SK-N-SH treated with all-trans-retinoic acid at 6 μM for 48 hours (cell line): ENCODE results near the gene KLHDC3.
A peak's percentile ranks its signal among the peaks of the same experiment; 100 is the strongest.

Experiments used
- ATAC-seq: fragments of 200-7000 bp; cut with Tn5 transposase; 3 replicates; pipeline ENCODE4 v1.9.1; 2020; ENCODE audit warnings: mild to moderate bottlenecking, moderate library complexity
- ARNTL ChIP-seq: fragments of 450-650 bp; formaldehyde crosslinking; IDR thresholded peaks from 2 replicates; pipeline ENCODE4 v1.5.0; 2020; ENCODE audit warnings: low read depth, mild to moderate bottlenecking, moderate library complexity, borderline replicate concordance
- BACH2 ChIP-seq: fragments of 250-450 bp; sonication (Bioruptor Pico); IDR thresholded peaks from 2 replicates; pipeline ENCODE4 v1.9.0; 2021; ENCODE audit warnings: mild to moderate bottlenecking, borderline replicate concordance
- CSDC2 ChIP-seq: fragments of 250-450 bp; sonication (Bioruptor Pico); IDR thresholded peaks from 2 replicates; pipeline ENCODE4 v1.5.0; 2020; ENCODE audit warnings: mild to moderate bottlenecking, moderate library complexity
- ESRRG ChIP-seq: fragments of 250-450 bp; sonication (Bioruptor Pico); IDR thresholded peaks from 2 replicates; pipeline ENCODE4 v1.6.1; 2021; ENCODE audit warnings: mild to moderate bottlenecking
- GLIS3 ChIP-seq: fragments of 250-450 bp; sonication (Bioruptor Pico); IDR thresholded peaks from 2 replicates; pipeline ENCODE4 v1.5.0; 2020; ENCODE audit warnings: mild to moderate bottlenecking, moderate library complexity
- ISL1 ChIP-seq: fragments of 250-450 bp; sonication (Bioruptor Pico); IDR thresholded peaks from 2 replicates; pipeline ENCODE4 v2.1.2; 2022; ENCODE audit warnings: mild to moderate bottlenecking, moderate library complexity
- OSR1 ChIP-seq: fragments of 250-450 bp; sonication (Bioruptor Pico); IDR thresholded peaks from 2 replicates; pipeline ENCODE4 v1.8.0; 2022; ENCODE audit warnings: moderate library complexity, mild to moderate bottlenecking, inconsistent platforms
- PPARA ChIP-seq: fragments of 250-450 bp; sonication (Bioruptor Pico); IDR thresholded peaks from 2 replicates; pipeline ENCODE4 v1.5.0; 2020; ENCODE audit warnings: mild to moderate bottlenecking, borderline replicate concordance
- RARB ChIP-seq: fragments of 250-450 bp; sonication (Bioruptor Pico); IDR thresholded peaks from 2 replicates; pipeline ENCODE4 v1.8.0; 2021; ENCODE audit warnings: mild to moderate bottlenecking, moderate library complexity
- SNAI2 ChIP-seq: fragments of 250-450 bp; sonication (Bioruptor Pico); IDR thresholded peaks from 2 replicates; pipeline ENCODE4 v1.5.0; 2020; ENCODE audit warnings: mild to moderate bottlenecking, moderate library complexity
- TCF4 ChIP-seq: fragments of 250-450 bp; sonication (Bioruptor Pico); IDR thresholded peaks from 2 replicates; pipeline ENCODE4 v1.8.0; 2021; ENCODE audit warnings: mild to moderate bottlenecking, moderate library complexity, borderline replicate concordance
- TOX ChIP-seq: fragments of 250-450 bp; sonication (Bioruptor Pico); IDR thresholded peaks from 2 replicates; pipeline ENCODE4 v1.8.0; 2021; ENCODE audit warnings: mild to moderate bottlenecking, moderate library complexity, borderline replicate concordance
- ZC3H10 ChIP-seq: fragments of 250-450 bp; sonication (Bioruptor Pico); IDR thresholded peaks from 2 replicates; pipeline ENCODE4 v1.5.1; 2021; ENCODE audit warnings: mild to moderate bottlenecking, moderate library complexity
- ZFP3 ChIP-seq: fragments of 250-450 bp; sonication (Bioruptor Pico); IDR thresholded peaks from 2 replicates; pipeline ENCODE4 v1.5.0; 2020; ENCODE audit warnings: mild to moderate bottlenecking, moderate library complexity
- ZFP30 ChIP-seq: fragments of 450-650 bp; formaldehyde crosslinking; IDR thresholded peaks from 2 replicates; pipeline ENCODE4 v1.5.0; 2022; ENCODE audit warnings: mild to moderate bottlenecking, moderate library complexity
- ZNF565 ChIP-seq: fragments of 450-650 bp; formaldehyde crosslinking; conservative IDR thresholded peaks from 2 replicates; pipeline ENCODE4 v1.5.0; 2020; ENCODE audit warnings: low read depth, mild to moderate bottlenecking, moderate library complexity
- ZNF70 ChIP-seq: fragments of 450-650 bp; formaldehyde crosslinking; IDR thresholded peaks from 2 replicates; pipeline ENCODE4 v1.5.0; 2020; ENCODE audit warnings: mild to moderate bottlenecking, moderate library complexity
- ZNF8 ChIP-seq: fragments of 450-650 bp; formaldehyde crosslinking; IDR thresholded peaks from 2 replicates; pipeline ENCODE4 v1.5.0; 2020; ENCODE audit warnings: mild to moderate bottlenecking, moderate library complexity
- TF ChIP-seq, protein P1 (sequence below): fragments of 250-450 bp; sonication (Bioruptor Pico); IDR thresholded peaks from 2 replicates; pipeline ENCODE4 v1.8.0; 2021; ENCODE audit warnings: low read depth, mild to moderate bottlenecking, moderate library complexity, borderline replicate concordance
- TF ChIP-seq, protein P2 (sequence below): fragments of 250-450 bp; sonication (Bioruptor Pico); IDR thresholded peaks from 2 replicates; pipeline ENCODE4 v1.5.1; 2020; ENCODE audit warnings: low read depth, mild to moderate bottlenecking, moderate library complexity
- TF ChIP-seq, protein P3 (sequence below): fragments of 250-450 bp; sonication (Bioruptor Pico); IDR thresholded peaks from 2 replicates; pipeline ENCODE4 v1.8.0; 2020; ENCODE audit warnings: mild to moderate bottlenecking, moderate library complexity, borderline replicate concordance
- TF ChIP-seq, protein P4 (sequence below): fragments of 250-450 bp; sonication (Bioruptor Pico); IDR thresholded peaks from 2 replicates; pipeline ENCODE4 v1.5.1; 2021; ENCODE audit warnings: mild to moderate bottlenecking, moderate library complexity

Gene KLHDC3

GRCh38 chr6:43058531-43058930 is 44.5 kb downstream of the KLHDC3 start:
- no peak for ATAC-seq
- TF ChIP-seq OSR1 (CRISPR knock-in tag), result no peak
- no peak for TF ChIP-seq BACH2 (CRISPR knock-in tag)
- TF ChIP-seq ZFP3 (CRISPR knock-in tag), result no peak
- no peak for TF ChIP-seq GLIS3 (CRISPR knock-in tag)
- no peak for TF ChIP-seq TCF4 (CRISPR knock-in tag)
- TF ChIP-seq CSDC2 (CRISPR knock-in tag), result no peak
- TF ChIP-seq, protein P1, sequence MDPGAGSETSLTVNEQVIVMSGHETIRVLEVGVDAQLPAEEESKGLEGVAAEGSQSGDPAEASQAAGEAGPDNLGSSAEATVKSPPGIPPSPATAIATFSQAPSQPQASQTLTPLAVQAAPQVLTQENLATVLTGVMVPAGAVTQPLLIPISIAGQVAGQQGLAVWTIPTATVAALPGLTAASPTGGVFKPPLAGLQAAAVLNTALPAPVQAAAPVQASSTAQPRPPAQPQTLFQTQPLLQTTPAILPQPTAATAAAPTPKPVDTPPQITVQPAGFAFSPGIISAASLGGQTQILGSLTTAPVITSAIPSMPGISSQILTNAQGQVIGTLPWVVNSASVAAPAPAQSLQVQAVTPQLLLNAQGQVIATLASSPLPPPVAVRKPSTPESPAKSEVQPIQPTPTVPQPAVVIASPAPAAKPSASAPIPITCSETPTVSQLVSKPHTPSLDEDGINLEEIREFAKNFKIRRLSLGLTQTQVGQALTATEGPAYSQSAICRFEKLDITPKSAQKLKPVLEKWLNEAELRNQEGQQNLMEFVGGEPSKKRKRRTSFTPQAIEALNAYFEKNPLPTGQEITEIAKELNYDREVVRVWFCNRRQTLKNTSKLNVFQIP, result no peak

DNA sequence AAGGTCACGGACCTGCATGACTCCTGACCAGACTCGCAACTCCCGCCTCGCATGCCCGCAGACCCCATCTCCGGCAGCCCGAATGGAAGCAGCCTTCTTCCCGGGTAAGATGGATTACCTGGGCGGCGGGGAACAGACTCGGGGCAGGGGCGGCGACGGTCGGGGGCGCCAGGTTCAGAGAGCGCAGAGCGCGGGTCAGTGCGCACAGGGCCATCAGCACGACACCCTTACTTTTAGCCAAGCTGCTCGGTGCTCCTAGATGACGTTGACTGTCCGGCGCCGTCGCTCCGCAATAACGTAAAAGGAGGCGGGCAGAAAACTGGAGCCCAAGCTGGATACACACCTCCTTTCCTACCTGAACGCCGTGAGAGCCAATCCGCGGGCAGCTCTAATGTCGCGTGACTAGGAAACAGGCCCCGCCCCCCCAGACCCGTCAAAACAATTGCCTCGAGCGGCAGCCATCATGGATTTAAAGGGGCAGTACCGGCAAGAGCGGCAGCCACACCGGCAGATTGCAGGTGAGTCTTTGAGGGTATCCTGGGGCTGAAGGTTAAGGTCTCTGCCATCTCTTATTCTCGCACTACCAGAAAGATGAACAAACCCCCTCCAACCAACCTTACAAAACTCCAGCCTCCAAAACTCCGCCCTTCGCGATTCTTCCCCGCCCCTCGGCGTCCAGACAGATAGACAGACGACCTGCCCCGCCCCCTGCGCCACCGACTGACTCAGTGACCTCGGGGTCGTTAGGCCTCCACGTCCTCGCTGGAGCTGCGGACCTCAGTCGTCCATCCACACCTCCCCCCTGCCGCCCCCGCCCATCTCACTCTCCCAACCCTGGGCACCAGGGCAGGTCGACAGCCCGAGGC is 45.4 kb downstream of the KLHDC3 start, which contains the start of the genes KLC4 and MRPL2:
KLC4 (plus strand) TSS at position 464 of the 866 bp plus-strand sequence. CDS start 1,705 bp downstream, outside the sequence.
MRPL2 (minus strand) TSS at position 267 of the 866 bp plus-strand sequence; CDS start at position 214, 53 bp downstream.
- TF ChIP-seq ESRRG (CRISPR knock-in tag) (no peak), ISL1 (CRISPR knock-in tag) (no peak), ZFP30 (CRISPR knock-in tag) (no peak), RARB (CRISPR knock-in tag) (no peak), TCF4 (CRISPR knock-in tag) (no peak), ZNF565 (CRISPR knock-in tag) (no peak), ZNF8 (no peak), ZNF70 (CRISPR knock-in tag) (no peak), GLIS3 (CRISPR knock-in tag) (no peak), PPARA (no peak), ZFP3 (CRISPR knock-in tag) (no peak), TOX (CRISPR knock-in tag) (no peak), OSR1 (CRISPR knock-in tag) (no peak), BACH2 (CRISPR knock-in tag) (no peak)
- TF ChIP-seq, protein P1, result no peak
- TF ChIP-seq, protein P2, sequence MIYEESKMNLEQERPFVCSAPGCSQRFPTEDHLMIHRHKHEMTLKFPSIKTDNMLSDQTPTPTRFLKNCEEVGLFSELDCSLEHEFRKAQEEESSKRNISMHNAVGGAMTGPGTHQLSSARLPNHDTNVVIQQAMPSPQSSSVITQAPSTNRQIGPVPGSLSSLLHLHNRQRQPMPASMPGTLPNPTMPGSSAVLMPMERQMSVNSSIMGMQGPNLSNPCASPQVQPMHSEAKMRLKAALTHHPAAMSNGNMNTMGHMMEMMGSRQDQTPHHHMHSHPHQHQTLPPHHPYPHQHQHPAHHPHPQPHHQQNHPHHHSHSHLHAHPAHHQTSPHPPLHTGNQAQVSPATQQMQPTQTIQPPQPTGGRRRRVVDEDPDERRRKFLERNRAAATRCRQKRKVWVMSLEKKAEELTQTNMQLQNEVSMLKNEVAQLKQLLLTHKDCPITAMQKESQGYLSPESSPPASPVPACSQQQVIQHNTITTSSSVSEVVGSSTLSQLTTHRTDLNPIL (CRISPR knock-in tag), result no peak
- ATAC-seq, result peak; percentile 97

- TF ChIP-seq, protein P3, sequence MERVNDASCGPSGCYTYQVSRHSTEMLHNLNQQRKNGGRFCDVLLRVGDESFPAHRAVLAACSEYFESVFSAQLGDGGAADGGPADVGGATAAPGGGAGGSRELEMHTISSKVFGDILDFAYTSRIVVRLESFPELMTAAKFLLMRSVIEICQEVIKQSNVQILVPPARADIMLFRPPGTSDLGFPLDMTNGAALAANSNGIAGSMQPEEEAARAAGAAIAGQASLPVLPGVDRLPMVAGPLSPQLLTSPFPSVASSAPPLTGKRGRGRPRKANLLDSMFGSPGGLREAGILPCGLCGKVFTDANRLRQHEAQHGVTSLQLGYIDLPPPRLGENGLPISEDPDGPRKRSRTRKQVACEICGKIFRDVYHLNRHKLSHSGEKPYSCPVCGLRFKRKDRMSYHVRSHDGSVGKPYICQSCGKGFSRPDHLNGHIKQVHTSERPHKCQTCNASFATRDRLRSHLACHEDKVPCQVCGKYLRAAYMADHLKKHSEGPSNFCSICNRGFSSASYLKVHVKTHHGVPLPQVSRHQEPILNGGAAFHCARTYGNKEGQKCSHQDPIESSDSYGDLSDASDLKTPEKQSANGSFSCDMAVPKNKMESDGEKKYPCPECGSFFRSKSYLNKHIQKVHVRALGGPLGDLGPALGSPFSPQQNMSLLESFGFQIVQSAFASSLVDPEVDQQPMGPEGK (CRISPR knock-in tag), result no peak
- TF ChIP-seq ZNF8 (no peak), PPARA (no peak), ZFP3 (CRISPR knock-in tag) (no peak), ZNF70 (CRISPR knock-in tag) (no peak), ISL1 (CRISPR knock-in tag) (no peak), ZNF565 (CRISPR knock-in tag) (no peak), SNAI2 (CRISPR knock-in tag) (no peak), OSR1 (CRISPR knock-in tag) (no peak), ZC3H10 (no peak), ARNTL (CRISPR knock-in tag) (no peak), CSDC2 (CRISPR knock-in tag) (no peak), RARB (CRISPR knock-in tag) (no peak)
- TF ChIP-seq, protein P4, sequence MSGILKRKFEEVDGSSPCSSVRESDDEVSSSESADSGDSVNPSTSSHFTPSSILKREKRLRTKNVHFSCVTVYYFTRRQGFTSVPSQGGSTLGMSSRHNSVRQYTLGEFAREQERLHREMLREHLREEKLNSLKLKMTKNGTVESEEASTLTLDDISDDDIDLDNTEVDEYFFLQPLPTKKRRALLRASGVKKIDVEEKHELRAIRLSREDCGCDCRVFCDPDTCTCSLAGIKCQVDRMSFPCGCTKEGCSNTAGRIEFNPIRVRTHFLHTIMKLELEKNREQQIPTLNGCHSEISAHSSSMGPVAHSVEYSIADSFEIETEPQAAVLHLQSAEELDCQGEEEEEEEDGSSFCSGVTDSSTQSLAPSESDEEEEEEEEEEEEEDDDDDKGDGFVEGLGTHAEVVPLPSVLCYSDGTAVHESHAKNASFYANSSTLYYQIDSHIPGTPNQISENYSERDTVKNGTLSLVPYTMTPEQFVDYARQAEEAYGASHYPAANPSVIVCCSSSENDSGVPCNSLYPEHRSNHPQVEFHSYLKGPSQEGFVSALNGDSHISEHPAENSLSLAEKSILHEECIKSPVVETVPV (CRISPR knock-in tag), result no peak
- TF ChIP-seq, protein P2 (CRISPR knock-in tag), result no peak
- TF ChIP-seq, protein P1, result no peak
- TF ChIP-seq, all 23 proteins: peak for 0
- ATAC-seq, result peak; percentile 4
These were observed 46.1 kb downstream of the KLHDC3 start for GRCh38 chr6:43060034-43060754.
